Brain pericyte (primary cell): ENCODE measurements around the gene COL6A5.

ENCODE experiments used
- DNase-seq: peaks from one replicate; pipeline ENCODE4 v3.0.0-alpha.2; 2012; ENCODE audit warnings: low read depth, low spot score

COL6A5 gene

GRCh38 chr3:130516645-130517512 lies 171.4 kb downstream of the COL6A5 start, which contains the start of gene COL6A6:
Gene COL6A6 (plus strand): TSS chr3:130517177. CDS start chr3:130560365, 43,188 bp downstream.
- DNase-seq, result no peak

- DNase-seq, result no peak
These were observed 172.1 kb downstream of the COL6A5 start for GRCh38 chr3:130517602-130518001.

GRCh38 chr3:130519754-130520153 lies 174.3 kb downstream of the COL6A5 start:
- DNase-seq, result no peak

- DNase-seq, result no peak
These were observed 176.9 kb downstream of the COL6A5 start for GRCh38 chr3:130522399-130522798.

GRCh38 chr3:130527426-130527825 lies 182.0 kb downstream of the COL6A5 start:
- no peak for DNase-seq

GRCh38 chr3:130528120-130528519 lies 182.6 kb downstream of the COL6A5 start:
- no peak for DNase-seq

GRCh38 chr3:130529486-130530215 lies 184.2 kb downstream of the COL6A5 start:
- DNase-seq, result no peak

GRCh38 chr3:130533247-130533646 lies 187.8 kb downstream of the COL6A5 start:
- no peak for DNase-seq
